Measurements from ENCODE around the gene CADPS. TPM values are rescaled to one million over a fixed set of nuclear protein-coding genes. Genes with fewer than 3 reads are reported as not detected.

Gene CADPS
- polyA plus RNA-seq, 1 experiment = not detected

DNA sequence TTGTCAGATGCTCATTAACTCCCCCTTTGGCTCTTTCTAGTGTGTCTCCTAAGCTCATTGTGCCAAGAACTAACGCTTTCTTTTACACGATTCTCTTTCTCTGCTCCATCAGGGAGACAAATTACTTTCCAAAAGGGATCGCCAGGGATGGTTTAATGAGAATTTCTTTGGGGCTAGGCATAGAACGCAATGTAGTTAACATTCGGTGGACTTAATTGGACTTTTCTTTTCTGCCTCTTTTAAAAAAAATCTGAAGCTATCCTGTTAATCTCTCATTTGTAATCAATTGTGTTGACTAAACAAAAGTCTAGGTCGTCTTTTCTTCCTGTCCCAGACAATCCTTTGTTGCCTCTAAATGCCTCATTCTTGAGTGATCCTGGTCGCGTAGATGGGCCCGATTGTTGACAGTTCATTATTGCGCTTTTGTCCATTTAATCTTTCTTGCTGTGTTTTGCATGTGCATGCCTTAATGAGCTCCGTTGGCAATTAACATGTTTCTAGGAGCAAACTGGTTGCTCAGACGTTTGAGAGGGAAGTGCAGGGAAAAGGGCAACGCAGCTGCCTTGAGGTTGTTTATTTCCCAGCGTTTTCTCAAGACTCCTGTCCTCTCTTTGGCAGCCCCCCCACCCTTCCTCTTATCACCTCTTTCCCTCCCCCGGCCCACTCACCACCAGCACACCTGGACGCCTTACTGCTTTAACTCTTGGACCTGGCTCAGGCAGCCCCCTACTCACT is 509.7 kb downstream of the CADPS start:
- ChIA-PET CTCF (no interaction called here), POLR2A (no interaction called here)
- Histone ChIP-seq H3K4me3 (ENCODE audit: low read depth, low read length) (no peak overlapping the region), H3K36me3 (ENCODE audit: control insufficient read depth, insufficient read depth, low read length) (no peaks in the 10 kb centered on the region), H3K27me3 (ENCODE audit: control insufficient read depth, insufficient read depth, low read length) (peaks cover 35% of the 10 kb centered on the region)
- DNase-seq (ENCODE audit: low read depth) = no peak
- TF ChIP-seq CTCF (IDR thresholded peaks at IDR 0.05; ENCODE audit: insufficient read depth, low read depth, low read length) = no peak

DNA sequence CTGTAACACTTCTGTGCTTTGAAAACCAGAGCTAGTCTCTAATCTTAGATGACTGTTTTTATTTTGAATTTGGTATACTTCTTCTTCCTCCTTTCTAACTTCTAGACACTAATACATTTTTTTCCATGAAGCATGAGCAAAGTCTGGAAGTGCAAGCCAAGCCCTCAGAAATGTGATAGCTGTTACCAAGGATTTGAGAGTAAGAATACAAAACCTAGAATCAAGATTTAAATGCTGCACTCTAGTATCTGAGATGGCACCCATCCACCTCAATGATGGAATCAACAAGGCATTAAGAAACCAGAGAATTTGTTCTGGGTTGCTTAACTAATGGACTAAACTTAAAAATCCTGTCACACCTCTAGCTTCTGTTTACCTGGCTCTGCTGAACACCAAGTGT is 511.0 kb downstream of the CADPS start:
- Histone ChIP-seq H3K36me3 (ENCODE audit: control insufficient read depth, insufficient read depth, low read length) (no peaks in the 10 kb centered on the region), H3K27me3 (ENCODE audit: control insufficient read depth, insufficient read depth, low read length) (peaks cover 25% of the 10 kb centered on the region), H3K4me3 (ENCODE audit: low read depth, low read length) (no peak overlapping the region)
- TF ChIP-seq CTCF (IDR thresholded peaks at IDR 0.05; ENCODE audit: insufficient read depth, low read depth, low read length) = no peak
- ChIA-PET CTCF (no interaction called here), POLR2A (no interaction called here)
- no peak for DNase-seq (ENCODE audit: low read depth)

DNA sequence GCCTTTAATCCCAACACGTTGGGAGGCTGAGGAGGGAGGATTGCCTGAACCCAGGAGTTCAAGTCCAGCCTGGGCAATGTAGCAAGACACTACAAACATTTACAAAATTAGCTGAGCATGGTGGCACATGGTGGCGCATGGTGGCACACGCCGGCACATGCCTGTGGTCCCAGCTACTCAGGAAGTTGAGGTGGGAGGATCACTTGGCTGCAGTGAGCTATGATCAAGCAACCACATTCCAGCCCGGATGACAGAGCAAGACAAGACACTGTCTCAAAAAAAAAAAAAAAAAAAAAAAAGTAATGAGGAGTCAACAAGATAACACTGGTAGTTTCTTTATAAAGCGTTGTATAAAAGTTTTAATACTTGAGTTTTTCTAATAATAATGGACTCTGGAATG is 511.9 kb downstream of the CADPS start:
- Histone ChIP-seq H3K27me3 (ENCODE audit: control insufficient read depth, insufficient read depth, low read length) (peaks cover 18% of the 10 kb centered on the region), H3K36me3 (ENCODE audit: control insufficient read depth, insufficient read depth, low read length) (no peaks in the 10 kb centered on the region), H3K4me3 (ENCODE audit: low read depth, low read length) (no peak overlapping the region)
- no peak for DNase-seq (ENCODE audit: low read depth)
- ChIA-PET POLR2A (no interaction called here), CTCF (no interaction called here)
- TF ChIP-seq CTCF (IDR thresholded peaks at IDR 0.05; ENCODE audit: insufficient read depth, low read depth, low read length) = no peak

GRCh38 chr3:62361824-62362223 is 513.4 kb downstream of the CADPS start:
- no peak for DNase-seq (ENCODE audit: low read depth)
- H3K27me3 ChIP-seq (ENCODE audit: control insufficient read depth, insufficient read depth, low read length) = peaks cover 6% of the 10 kb centered on the region; the same call in 1 of the 2 replicates
- CTCF ChIA-PET = no interaction called here
- TF ChIP-seq CTCF (IDR thresholded peaks at IDR 0.05; ENCODE audit: insufficient read depth, low read depth, low read length) = no peak
- no peaks in the 10 kb centered on the region for H3K36me3 ChIP-seq (ENCODE audit: control insufficient read depth, insufficient read depth, low read length)
- POLR2A ChIA-PET = no interaction called here
- H3K4me3 ChIP-seq (ENCODE audit: low read depth, low read length) = no peak overlapping the region

- ChIA-PET POLR2A (no interaction called here), CTCF (interaction anchor here (0.6 kb wide), 1 partner anchor 67 kb away, joined by 3 read pairs; no protein-coding TSS in a partner anchor)
- no peak for DNase-seq (ENCODE audit: low read depth)
- Histone ChIP-seq H3K4me3 (ENCODE audit: low read depth, low read length) (no peak overlapping the region), H3K27me3 (ENCODE audit: control insufficient read depth, insufficient read depth, low read length) (peaks cover 6% of the 10 kb centered on the region; the same call in 1 of the 2 replicates), H3K36me3 (ENCODE audit: control insufficient read depth, insufficient read depth, low read length) (no peaks in the 10 kb centered on the region)
- TF ChIP-seq CTCF (IDR thresholded peaks at IDR 0.05; ENCODE audit: insufficient read depth, low read depth, low read length) = no peak
Measured at GRCh38 chr3:62361261-62361660, 514.0 kb downstream of the CADPS start.
